Hematopoietic multipotent progenitor cell treated with erythropoietin and hydrocortisone succinate and interleukin-3 and kit ligand, for 8 days (in vitro differentiated cells): Measurements from ENCODE around the gene GOLPH3.
A peak's percentile ranks its signal among the peaks of the same experiment; 100 is the strongest.
"Not testable (repeated sequence)": the region's sequence is repeated elsewhere in the genome, so short reads cannot be mapped to it uniquely, and the experiment has no call there.

Experiments used
- DNase-seq: peaks from one replicate; pipeline ENCODE4 v3.0.0-alpha.2; 2015

Gene GOLPH3

DNA sequence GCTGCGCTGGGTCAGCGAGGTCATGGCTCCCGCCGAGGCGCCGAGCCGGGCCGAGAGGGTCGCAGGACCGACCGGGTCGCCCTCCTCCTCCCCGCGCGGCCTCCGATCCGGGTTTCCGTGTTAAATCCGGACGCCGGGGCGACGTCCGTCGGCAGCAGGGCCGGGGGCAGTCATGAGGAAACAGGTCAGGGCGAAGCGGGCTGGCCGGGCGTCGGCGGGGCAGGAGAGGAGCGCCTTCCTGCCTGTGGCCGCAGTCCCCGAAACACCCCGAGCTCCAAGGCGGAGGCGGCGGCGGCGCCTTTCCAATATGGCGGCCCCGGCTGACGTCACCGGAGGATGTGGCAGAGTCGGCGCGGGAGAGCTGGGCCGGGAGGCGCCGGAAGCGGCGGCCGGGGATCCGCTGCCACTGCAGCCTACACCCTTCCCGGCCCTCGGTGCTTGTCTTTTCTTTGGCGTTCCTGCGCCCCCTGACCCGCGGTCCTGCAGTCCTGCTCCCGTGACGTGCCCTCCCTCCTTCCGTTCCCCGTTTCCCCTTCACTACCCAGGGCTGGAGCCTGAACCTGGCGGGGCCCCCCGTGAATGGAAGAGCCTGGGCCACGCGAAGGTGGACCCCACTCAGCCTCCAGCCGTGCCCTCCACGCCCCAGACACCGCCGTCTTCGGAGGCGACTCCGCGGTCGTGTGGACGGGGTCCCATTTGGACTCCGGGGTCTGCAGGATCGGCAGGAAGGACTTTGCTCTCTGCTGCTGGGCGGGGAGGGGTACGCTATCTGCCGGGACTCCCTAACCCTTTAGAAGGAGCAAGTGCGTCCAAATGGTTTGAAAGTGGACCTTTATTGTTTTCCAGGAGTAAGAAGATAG, at the start of gene GOLPH3:
Gene GOLPH3 (minus strand): TSS at position 309 of the 860 bp plus-strand sequence. CDS start 285 bp downstream, at position 24.
- DNase-seq: peak; percentile 88

DNA sequence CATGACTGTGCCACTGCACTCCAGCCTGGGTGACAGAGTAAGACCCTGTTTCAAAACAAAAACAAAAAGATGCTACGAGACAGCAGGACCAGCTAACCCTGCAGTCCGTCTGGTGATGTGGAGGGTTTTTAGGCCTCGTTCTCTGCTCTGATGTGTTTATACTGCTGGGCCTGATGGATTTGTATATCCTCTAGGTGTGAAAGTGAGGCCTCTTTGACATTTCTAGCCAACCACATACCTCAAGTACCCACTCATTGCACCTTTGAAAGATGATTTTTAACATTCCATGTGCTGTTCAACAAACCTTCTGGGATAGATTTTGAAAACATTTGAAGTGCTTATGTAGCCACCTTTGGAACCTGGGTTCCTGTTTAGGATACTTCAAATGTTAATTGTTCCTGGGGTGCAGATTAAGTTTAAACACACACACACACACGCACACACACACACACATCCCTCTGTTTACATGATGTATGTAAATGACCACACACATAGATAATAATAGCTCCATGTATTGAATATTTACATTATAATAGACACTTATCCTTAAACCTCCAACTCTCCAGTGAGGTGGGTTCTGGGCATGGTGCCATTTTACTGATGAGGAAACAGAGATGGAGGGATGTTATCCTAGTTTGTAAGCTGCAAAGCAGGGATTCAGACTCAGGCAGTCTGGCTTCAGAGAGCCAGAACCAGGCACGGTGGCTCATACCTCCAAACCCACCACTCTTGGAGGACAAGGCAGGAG, 48.8 kb upstream of the GOLPH3 start:
- no peak for DNase-seq

DNA sequence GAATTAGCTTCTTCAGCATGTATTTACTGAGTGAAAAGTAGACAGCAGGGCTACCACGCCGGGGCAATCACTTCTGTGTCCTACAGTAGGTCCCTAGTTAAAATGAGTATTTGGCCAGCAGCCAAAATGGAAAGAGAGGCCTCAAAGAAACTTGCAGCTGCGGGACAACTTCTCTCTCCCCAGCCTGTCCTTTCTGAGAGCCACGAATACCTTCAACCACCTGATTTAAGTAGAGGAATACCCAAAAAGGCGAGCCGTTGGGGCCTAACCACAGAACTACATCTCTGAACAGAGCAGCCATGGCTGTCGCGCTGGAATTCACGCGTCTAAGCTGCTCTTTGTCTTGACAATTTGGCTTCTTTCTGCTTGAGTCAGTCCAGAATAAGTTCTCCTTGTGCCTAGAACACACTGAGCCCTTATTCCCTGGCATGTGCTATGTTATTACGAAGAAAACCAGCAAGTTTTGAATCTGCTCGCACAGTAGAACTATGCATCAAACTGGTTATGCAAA, 43.8 kb upstream of the GOLPH3 start:
- DNase-seq: peak; percentile 32

DNA sequence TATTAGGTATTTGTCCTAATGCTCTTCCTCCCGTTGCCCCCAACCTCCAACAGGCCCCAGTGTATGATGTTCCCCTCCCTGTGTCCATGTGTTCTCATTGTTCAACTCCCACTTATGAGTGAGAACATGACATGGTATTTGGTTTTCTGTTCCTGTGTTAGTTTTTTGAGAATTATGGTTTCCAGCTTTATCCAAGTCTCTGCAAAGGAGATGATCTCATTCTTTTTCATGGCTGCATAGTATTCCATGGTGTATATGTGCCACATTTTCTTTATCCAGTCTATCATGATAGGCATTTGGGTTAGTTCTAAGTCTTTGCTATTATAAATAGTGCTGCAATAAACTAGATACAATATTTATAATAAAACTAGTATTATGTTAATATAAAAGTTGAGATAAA, 40.2 kb upstream of the GOLPH3 start:
- not testable (repeated sequence) for DNase-seq

DNA sequence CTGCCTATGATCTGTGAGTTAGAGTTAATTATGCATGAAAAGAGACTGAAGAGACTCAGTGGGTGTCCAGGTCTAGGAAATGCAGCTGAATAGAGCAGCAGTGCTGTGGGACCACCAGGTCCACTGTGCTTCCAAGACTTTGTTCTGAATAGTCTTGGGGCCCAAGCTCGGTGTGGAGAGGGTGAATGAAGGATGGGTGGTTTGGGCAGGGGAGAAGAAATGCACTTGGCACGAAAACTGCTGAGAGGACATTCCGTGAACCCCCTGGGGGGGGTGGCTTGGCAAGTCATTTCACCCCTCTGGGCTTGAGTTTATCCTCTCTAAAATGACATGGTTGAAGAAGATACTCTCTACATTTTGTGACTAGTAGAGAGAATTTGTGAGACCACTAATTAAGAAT, 36.0 kb upstream of the GOLPH3 start:
- no peak for DNase-seq

DNA sequence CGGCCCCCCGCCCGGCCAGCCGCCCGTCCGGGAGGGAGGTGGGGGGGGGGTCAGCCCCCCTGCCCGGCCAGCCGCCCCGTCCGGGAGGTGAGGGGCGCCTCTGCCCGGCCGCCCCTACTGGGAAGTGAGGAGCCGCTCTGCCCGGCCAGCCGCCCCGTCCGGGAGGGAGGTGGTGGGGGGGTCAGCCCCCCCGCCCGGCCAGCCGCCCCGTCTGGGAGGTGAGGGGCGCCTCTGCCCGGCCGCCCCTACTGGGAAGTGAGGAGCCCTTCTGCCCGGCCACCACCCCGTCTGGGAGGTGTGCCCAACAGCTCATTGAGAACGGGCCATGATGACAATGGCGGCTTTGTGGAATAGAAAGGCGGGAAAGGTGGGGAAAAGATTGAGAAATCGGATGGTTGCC, 34.7 kb upstream of the GOLPH3 start:
- DNase-seq: not testable (repeated sequence)

DNA sequence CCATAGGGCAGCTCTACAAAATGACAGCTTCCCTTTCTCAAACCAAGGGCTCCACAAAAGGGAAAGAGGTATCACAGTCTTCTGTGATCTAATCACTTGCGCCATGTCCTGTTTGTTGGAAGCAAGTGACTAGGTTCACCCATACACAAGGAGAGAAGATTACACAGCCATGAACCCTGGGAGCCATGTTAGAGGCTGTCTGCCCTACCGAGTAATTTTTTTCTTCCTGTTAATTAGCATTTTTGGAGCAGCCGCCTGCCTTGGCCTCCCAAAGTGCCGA, 33.2 kb upstream of the GOLPH3 start:
- DNase-seq: no peak

DNA sequence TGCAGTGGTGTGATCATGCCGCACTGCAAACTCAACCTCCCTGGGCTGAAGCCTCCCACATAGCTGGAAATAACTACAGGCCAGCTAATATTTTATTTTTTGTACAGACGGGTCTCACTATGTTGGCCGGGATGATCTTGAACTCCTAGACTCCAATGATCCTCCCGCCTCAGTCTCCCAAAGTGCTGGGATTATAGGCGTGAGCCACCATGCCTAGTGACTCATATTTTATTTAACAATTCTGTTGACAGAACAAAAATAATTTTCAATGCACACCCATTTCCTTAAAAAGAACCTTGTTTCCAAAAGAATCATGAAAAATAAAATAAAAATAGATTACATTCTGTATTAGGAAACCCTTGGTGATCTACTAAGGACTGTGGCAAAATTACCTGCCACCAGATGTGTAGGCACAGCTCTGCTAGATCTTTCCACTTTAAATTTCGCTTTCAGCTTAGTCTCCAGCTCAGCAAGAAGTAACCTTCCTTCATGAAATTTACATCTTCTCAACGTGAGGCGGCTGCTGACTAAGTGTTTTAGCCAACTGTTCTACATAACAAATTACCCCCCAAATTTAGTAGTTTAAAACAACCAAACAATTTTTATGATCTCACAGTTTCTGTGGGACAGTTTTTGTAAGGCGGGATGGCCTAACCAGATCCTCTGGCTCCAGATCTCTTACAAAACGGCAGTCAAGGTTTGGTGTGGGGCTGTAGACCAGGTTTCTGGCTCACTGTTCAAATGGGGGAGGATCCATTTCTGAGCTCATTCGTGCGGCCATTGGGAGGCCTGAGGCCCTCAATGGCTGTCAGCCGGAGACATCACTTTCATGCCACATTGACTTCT, 32.6 kb upstream of the GOLPH3 start:
- DNase-seq: no peak

DNA sequence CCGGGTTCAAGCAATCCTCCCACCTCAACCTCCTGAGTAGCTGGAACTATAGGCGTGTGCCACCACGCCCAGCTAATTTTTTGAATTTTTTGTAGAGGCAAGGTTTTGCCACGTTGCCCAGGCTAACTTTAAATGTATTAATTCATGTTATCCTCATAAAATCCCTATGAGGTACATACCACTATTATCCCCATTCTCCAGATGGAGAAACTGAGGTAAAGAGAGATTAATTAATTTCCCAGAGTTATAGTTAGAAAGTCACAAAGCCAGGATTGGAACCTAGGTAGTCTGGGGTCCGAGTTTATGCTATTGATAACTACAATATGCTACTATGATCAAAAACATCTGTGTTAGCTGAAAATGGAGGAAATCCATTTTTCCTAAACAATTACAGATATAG, 31.9 kb upstream of the GOLPH3 start:
- DNase-seq: no peak

DNA sequence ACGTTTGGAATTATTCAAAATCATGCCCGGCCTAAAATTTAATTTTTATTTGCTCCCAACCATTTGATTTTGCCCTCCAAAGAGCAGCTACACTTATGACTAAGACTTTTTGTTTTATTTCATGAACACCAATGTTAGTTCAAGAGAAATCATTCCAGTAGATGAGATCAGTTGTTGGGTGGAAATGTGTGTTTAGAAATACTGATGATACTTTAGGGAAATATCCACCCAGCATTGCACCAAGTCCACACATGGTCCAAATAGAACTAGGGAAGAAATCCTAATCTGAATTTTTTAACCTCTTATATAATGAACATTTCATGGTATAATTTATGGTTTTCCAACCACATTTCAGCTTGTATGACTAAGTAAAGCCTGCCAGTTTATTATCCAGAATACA, 28.3 kb upstream of the GOLPH3 start:
- DNase-seq: no peak

DNA sequence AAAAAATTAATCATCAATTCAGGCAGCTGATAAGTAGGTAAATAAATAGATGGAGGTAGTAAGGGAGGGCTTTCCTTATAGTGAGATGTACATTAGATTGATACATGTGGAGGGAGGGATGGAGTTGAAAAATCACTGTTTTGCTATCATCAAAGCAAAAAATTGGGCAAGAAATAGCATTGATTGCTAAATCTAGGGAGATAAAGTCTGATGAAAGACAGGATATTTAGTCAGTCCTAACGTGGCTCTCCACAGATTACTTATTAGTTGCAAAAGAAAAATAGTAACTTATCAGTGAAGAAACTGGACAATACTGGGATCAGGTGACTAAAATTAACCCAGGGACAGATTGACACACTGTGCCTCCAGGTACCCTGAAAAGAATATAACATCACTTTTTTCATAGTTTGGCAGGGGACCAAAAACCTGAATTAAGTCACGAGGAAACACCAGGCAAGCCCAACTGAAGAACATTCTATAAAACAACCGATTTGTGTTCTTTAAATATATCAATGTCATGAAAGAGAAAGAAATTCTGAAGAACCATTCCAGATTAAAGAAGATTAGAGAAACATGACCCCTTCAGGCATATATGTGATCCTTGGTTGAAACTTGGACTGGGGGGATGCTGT, 27.1 kb upstream of the GOLPH3 start:
- no peak for DNase-seq

DNA sequence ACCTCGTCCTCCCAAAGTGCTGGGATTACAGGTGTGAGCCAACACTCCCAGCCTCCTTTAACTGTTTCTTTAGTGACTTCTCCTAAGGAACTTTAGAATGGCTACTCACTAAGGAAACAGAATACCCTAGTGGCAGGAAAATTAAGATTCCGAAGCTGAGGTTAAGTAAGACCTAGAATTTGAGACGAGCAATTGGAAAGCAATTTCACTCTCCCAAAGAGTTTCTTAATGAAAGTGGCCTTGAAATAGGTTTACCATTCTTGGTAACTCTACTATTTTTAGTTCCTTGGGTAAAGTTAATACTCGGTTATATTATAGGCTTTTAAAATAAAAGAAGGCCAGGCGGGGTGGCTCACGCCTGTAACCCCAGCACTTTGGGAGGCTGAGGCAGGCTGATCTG, 22.9 kb upstream of the GOLPH3 start:
- DNase-seq: no peak

DNA sequence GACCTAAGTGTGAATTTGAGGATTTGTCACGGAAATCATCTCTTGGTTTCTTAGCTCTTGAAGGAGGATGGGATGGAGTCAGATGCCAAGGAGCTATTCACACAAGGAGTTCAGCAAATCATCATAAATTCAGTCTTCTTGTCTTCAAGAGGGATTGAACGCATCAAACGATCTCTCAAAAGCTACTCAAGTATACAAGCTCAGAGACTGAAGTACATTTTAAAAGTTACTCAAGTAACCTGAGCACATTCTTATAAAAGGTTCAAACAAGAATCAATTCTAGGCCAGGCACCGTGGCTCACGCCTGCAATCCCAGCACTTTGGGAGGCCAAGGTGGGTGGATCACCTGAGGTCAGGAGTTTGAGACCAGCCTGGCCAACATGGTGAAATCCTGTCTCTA, 21.1 kb upstream of the GOLPH3 start:
- no peak for DNase-seq

DNA sequence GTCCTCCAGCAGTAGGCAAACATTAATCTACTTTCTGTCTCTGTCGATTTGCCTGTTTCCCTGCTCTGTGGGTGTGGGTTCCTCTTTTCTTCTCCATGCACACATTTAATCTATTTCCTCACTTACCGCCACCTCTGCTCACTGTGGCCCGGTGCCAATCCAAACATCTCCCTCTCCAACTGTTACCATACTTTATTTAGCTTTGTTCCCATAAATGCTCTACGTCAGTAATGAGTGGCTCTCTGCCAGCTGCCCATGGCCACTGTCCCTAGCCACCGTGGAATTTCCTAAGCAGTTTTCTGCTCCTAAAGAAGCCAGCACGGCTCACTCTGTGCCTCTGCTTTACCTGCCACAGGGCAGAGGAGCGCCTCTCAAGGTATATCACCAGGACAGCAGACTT, 19.5 kb upstream of the GOLPH3 start:
- peak; percentile 73 for DNase-seq

DNA sequence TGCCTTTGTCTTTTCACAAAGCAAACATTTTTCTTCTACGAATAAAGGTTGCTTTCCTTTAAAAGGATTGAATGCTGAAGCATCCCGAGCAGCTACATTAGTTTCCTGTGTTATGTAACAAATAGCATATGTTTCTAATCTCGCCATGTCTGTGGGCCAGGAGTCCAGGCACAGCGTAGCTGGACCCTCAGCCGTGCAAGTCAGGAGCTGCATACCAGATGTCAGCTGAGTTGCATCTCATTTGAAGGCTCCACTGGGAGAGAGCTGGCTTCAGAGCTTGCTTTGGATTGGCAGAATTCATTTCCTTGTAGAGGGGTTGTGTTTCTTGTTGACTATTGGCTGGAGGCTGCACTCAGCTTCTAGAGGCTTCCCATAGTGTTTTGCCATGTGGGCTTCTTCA, 16.0 kb upstream of the GOLPH3 start:
- no peak for DNase-seq

DNA sequence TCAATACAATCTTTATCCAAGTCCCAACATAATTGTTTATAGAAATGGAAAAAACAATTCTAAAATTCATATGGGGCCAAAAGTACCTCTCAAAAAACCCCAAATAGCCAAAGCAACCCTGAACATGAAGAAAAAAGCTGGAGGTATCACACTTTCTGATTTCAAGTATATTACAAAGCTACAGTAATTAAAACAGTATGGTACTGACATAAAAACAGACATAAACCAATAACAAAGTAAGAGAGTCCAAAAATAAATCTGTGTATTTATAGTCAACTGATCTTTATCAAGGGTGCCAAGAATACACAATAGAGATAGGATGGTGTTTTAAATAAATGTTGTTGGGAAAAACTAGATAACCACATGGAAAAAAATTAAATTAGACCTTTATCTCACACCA, 13.6 kb upstream of the GOLPH3 start:
- no peak for DNase-seq

DNA sequence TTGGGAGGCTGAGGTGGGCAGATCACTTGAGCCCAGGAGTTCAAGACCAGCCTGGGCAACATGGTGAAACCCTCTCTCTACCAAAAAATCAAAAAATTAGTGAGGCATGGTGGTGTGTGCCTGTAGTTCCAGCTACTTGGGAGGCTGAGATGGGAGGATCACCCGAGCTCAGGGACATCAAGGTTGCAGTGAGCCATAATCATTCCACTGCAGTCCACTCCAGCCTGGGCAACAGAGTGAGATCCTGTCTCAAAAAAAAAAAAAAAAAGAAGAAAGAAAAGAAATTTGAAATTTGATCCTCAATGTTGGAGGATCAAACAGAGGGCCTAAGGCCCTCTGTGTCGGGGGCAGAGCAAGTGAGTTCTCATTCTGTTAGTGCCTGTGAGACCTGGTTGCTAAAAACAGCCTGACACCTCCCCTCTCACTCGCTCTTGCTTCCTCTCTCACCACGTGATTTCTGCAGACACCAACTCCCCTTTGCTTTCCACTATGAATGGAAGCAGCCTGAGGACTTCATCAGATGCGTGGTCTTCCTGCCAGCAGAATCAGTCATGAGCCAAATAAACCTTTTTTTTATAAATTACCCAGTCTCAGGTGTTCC, 8.4 kb upstream of the GOLPH3 start:
- DNase-seq: no peak

DNA sequence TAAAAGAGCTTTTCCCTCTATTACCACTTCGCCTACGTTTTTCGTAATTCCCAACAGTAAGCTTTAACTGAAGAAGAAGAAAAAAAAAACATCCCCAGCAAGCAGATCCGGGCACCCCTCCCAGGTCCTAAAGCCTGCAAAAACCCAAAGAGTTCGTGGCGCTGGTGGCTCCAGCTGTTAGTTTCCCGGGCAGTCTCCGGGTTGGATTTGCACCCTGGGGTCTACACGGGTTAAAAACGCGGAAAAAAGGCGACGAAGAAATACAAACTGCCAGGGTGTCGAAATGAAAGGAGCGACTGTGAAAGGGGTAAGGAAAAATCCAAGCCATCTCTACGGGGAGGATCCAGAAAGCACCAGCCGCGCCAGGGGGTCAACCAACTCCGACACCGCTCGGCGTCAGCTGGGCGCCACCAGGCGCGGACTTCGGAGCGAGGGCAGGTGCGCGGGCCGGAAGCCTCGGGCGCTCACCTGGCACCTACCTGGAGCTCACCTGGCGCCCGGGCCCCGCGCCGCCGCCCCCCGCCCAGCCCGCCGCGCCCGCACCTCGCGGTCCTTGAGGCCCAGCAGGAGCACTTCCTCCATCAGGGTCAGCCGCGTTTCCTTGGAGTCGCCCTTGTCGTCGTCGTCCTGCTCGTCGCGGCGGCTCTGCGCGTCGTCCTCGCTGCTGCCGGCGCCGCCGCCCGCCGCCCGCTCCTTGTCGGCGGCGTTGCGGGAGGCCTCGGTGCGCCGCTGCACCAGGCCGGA, 680 bp downstream of the GOLPH3 start:
- DNase-seq: peak; percentile 55

DNA sequence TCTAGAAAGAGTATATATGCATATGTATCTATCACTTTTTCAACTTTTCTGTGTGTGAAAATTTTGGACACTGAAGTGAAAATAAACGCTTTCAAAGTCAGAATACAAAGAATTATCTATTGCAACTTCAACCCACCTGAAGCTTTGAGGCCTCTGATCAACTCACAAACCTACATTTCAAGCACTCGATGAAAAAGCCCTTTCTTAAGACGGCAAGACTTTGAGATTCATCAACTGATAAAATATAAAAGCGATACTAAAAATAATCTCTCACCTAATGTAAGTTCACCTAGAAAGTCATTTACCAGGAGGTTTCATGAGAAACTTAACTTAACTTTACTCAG, 1.2 kb downstream of the GOLPH3 start:
- DNase-seq: peak; percentile 36

DNA sequence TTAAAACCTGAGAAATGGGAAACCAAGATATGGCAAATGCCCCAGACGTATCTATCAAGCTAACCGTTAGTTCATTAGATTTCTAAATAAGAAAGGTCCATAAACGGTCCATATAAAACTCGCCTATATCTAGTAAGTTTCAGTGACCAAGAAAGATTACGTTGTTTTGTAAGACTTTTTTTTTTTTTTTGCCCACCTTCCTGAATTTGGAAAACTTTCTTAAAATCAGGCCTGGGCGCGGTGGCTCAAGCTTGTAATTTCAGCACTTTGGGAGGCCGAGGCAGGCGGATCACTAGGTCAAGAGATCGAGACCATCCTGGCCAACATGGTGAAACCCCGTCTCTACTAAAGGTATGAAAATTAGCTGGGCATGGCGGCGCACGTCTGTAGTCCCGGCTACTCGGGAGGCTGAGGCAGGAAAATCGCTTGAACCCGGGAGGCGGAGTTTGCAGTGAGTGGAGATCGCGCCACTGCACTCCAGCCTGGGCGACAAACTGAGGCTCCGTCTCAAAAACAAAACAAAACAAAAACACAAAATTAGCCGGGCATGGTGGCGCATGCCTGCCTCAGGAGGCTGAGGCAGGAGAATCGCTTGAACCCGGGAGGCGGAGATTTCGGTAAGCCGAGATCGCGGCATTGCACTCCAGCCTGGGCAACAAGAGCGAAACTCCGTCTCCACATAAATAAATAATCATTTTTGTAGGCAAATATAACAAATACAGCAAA, 1.8 kb downstream of the GOLPH3 start:
- peak; percentile 28 for DNase-seq
